Prostate gland (tissue), 2 donors: ENCODE results near the gene FAM120B.

Source experiments
- POLR2A ChIP-seq: fragments of 450-650 bp; IDR thresholded peaks from one replicate; pipeline ENCODE4 v1.6.1; 2016; ENCODE audit warnings: antibody characterized with exemption, mild to moderate bottlenecking
- TF ChIP-seq, protein P1 (sequence below), 4 experiments: fragments of 200-600 bp in 2 of 4; fragments of 450-650 bp in 2 of 4; sonication (generic) in 2 of 4; IDR thresholded peaks; 1 replicate in 3 of 4; 2 replicates in 1 of 4; pipeline ENCODE4 v1.5.1; 2016 to 2019; ENCODE audit warnings: antibody characterized with exemption in 4 of 4, mild to moderate bottlenecking in 2 of 4, moderate library complexity in 2 of 4

DNA sequence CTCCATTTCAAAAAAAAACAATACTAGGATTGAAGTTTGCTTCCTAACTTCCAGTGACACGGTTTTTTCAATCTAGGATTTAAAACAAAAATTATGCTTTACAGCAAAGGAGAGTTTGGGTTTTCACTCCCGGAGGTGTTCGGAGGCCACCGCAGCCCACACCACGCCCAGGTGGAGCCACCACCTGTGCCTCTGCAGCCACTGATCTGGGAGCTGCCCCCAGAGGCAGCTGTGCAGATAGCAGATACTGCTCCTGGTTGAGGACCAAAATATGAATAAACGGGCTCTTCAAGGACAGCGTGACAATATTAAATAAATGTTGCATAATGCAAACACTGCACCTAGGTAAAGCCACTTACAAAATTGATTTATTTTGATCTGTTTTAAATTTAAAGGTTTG, 45.9 kb upstream of the FAM120B start:
- TF ChIP-seq, protein P1, sequence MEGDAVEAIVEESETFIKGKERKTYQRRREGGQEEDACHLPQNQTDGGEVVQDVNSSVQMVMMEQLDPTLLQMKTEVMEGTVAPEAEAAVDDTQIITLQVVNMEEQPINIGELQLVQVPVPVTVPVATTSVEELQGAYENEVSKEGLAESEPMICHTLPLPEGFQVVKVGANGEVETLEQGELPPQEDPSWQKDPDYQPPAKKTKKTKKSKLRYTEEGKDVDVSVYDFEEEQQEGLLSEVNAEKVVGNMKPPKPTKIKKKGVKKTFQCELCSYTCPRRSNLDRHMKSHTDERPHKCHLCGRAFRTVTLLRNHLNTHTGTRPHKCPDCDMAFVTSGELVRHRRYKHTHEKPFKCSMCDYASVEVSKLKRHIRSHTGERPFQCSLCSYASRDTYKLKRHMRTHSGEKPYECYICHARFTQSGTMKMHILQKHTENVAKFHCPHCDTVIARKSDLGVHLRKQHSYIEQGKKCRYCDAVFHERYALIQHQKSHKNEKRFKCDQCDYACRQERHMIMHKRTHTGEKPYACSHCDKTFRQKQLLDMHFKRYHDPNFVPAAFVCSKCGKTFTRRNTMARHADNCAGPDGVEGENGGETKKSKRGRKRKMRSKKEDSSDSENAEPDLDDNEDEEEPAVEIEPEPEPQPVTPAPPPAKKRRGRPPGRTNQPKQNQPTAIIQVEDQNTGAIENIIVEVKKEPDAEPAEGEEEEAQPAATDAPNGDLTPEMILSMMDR (IDR thresholded peaks at IDR 0.05): no peak
- no peak for TF ChIP-seq POLR2A
